Osteocyte (in vitro differentiated cells): ENCODE measurements around the gene FAM149B1. TPM values are rescaled to one million over a fixed set of nuclear protein-coding genes. Genes with fewer than 3 reads are reported as not detected.

Experiments used
- DNase-seq: peaks from one replicate; pipeline ENCODE4 v3.0.0; 2021; ENCODE audit warnings: mixed read lengths; ENCODE audit not compliant: unreplicated experiment; ENCODE audit errors: extremely low spot score
- H3K27ac Mint-ChIP-seq: one replicate; pipeline ENCODE4 v1.8.0; 2021; ENCODE audit warnings: mild to moderate bottlenecking, mixed read lengths; ENCODE audit not compliant: unreplicated experiment
- H3K27me3 Mint-ChIP-seq: one replicate; pipeline ENCODE4 v1.8.0; 2021; ENCODE audit warnings: mixed read lengths; ENCODE audit not compliant: unreplicated experiment
- H3K36me3 Mint-ChIP-seq: one replicate; pipeline ENCODE4 v1.8.0; 2021; ENCODE audit warnings: mixed read lengths; ENCODE audit not compliant: unreplicated experiment
- H3K4me1 Mint-ChIP-seq: one replicate; pipeline ENCODE4 v1.8.0; 2021; ENCODE audit warnings: mixed read lengths; ENCODE audit not compliant: unreplicated experiment
- H3K4me3 Mint-ChIP-seq: one replicate; pipeline ENCODE4 v1.8.0; 2021; ENCODE audit warnings: mild to moderate bottlenecking, moderate library complexity, mixed read lengths; ENCODE audit not compliant: unreplicated experiment
- H3K9me3 Mint-ChIP-seq: one replicate; pipeline ENCODE4 v1.8.0; 2021; ENCODE audit warnings: mixed read lengths; ENCODE audit not compliant: unreplicated experiment
- CTCF ChIP-seq: fragments of 200-600 bp; sonication (generic); IDR thresholded peaks from 2 replicates; pipeline ENCODE4 v1.5.0; 2021; ENCODE audit warnings: antibody characterized with exemption, mild to moderate bottlenecking, moderate library complexity
- total RNA-seq: library from RNA; stranded (reverse); gene quantifications from 2 replicates; pipeline ENCODE4 v1.2.1, GENCODE V29; 2021

Gene FAM149B1
- total RNA-seq, 1 donor from 2014 or later: 21.4 TPM

- Mint-ChIP-seq H3K27me3 (no peaks in the 10 kb centered on the region), H3K36me3 (peaks cover 30% of the 10 kb centered on the region), H3K27ac (no peak overlapping the region), H3K4me1 (peaks cover 36% of the 10 kb centered on the region), H3K9me3 (peaks cover 11% of the 10 kb centered on the region), H3K4me3 (no peak overlapping the region)
- no peak for TF ChIP-seq CTCF
- DNase-seq: no peak
These were observed 4.8 kb upstream of the FAM149B1 start for GRCh38 chr10:73163096-73163495.

DNA sequence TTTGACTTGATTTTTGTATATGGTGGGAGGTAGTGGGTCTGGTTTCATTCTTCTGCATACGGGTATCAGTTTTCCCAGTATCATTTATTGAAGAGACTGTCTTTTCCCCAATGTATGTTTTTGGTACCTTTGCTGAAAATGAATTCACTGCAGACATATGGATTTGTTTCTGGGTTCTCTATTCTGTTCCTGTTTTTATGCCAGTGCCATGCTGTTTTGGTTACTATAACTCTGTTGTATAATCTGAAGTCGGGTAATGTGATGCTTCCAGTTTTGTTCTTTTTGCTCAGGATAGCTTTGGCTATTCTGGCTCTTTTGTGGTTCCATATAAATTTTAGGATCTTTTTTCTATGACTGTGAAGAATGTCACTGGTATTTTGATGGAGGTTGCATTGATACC is 947 bp upstream of the FAM149B1 start:
- peak overlapping the region; percentile 100 for H3K4me3 Mint-ChIP-seq
- DNase-seq: no peak
- peak overlapping the region; percentile 100 for H3K27ac Mint-ChIP-seq
- H3K9me3 Mint-ChIP-seq: peaks cover 7% of the 10 kb centered on the region
- H3K4me1 Mint-ChIP-seq: peaks cover 33% of the 10 kb centered on the region
- no peaks in the 10 kb centered on the region for H3K27me3 Mint-ChIP-seq
- no peak for TF ChIP-seq CTCF
- peaks cover 12% of the 10 kb centered on the region for H3K36me3 Mint-ChIP-seq

DNA sequence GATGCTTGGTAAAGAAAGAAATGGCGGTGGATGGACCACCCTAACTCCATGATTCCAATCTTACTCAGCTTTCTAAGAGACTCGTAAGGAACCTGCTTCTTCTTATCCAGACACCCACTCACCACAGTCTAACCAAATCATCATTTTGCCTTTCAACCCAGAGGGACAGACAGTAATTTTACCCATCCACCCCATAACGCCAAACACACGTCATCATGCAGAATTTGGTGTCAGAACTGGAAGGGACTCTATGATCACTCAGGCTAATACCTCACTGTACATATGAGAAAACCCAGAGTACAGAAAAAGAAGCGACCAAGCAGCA is 499 bp upstream of the FAM149B1 start:
- TF ChIP-seq CTCF: no peak
- peak overlapping the region; percentile 100 for H3K27ac Mint-ChIP-seq
- peaks cover 8% of the 10 kb centered on the region for H3K36me3 Mint-ChIP-seq
- H3K27me3 Mint-ChIP-seq: no peaks in the 10 kb centered on the region
- no peak for DNase-seq
- H3K4me3 Mint-ChIP-seq: peak overlapping the region; percentile 100
- H3K4me1 Mint-ChIP-seq: peaks cover 32% of the 10 kb centered on the region
- H3K9me3 Mint-ChIP-seq: peaks cover 4% of the 10 kb centered on the region

- no peak for TF ChIP-seq CTCF
- peak overlapping the region; percentile 100 for H3K4me3 Mint-ChIP-seq
- H3K9me3 Mint-ChIP-seq: peaks cover 4% of the 10 kb centered on the region
- no peaks in the 10 kb centered on the region for H3K27me3 Mint-ChIP-seq
- no peak for DNase-seq
- peak overlapping the region; percentile 95 for H3K27ac Mint-ChIP-seq
- H3K36me3 Mint-ChIP-seq: peaks cover 8% of the 10 kb centered on the region
- peaks cover 28% of the 10 kb centered on the region for H3K4me1 Mint-ChIP-seq
These were observed 515 bp downstream of the FAM149B1 start for GRCh38 chr10:73168465-73168803.

- DNase-seq: no peak
- Mint-ChIP-seq H3K4me3 (peak overlapping the region; percentile 45), H3K27ac (no peak overlapping the region)
These were observed 1.4 kb downstream of the FAM149B1 start for GRCh38 chr10:73169320-73169719.

More at GRCh38 chr10:73169320-73169719, 1.4 kb downstream of the FAM149B1 start:
- TF ChIP-seq CTCF: no peak
- H3K9me3 Mint-ChIP-seq: peaks cover 4% of the 10 kb centered on the region
- H3K36me3 Mint-ChIP-seq: peaks cover 4% of the 10 kb centered on the region
- H3K27me3 Mint-ChIP-seq: no peaks in the 10 kb centered on the region
- peaks cover 28% of the 10 kb centered on the region for H3K4me1 Mint-ChIP-seq
